Endodermal cell (in vitro differentiated cells): ENCODE results near the gene KRTAP5-9. TPM values are rescaled to one million over a fixed set of nuclear protein-coding genes. Genes with fewer than 3 reads are reported as not detected.
A peak's percentile ranks its signal among the peaks of the same experiment; 100 is the strongest.
"Not testable (repeated sequence)": the region's sequence is repeated elsewhere in the genome, so short reads cannot be mapped to it uniquely, and the experiment has no call there.

Experiments used
- DNase-seq: peaks from one replicate; pipeline ENCODE4 v3.0.0-alpha.2; 2017
- H3K27ac ChIP-seq: 2 replicates; pipeline ENCODE4 v1.5.1; 2013; ENCODE audit warnings: mild to moderate bottlenecking, low read depth, low read length, moderate library complexity
- H3K27me3 ChIP-seq: 2 replicates; pipeline ENCODE4 v1.6.1; 2013; ENCODE audit warnings: mild to moderate bottlenecking, low read length, moderate library complexity; ENCODE audit not compliant: insufficient read depth, control insufficient read depth, poor library complexity, severe bottlenecking
- H3K36me3 ChIP-seq: 2 replicates; pipeline ENCODE4 v1.7.0; 2013; ENCODE audit warnings: mild to moderate bottlenecking, low read length, moderate library complexity; ENCODE audit not compliant: control insufficient read depth, insufficient read depth
- H3K4me1 ChIP-seq: one replicate; pipeline ENCODE4 v1.7.0; 2013; ENCODE audit warnings: low read length; ENCODE audit not compliant: control insufficient read depth, insufficient read depth
- H3K4me3 ChIP-seq: 2 replicates; pipeline ENCODE4 v1.5.1; 2013; ENCODE audit warnings: mild to moderate bottlenecking, low read length, moderate library complexity
- H3K9ac ChIP-seq: 2 replicates; pipeline ENCODE4 v1.6.1; 2013; ENCODE audit warnings: mild to moderate bottlenecking, low read length, moderate library complexity; ENCODE audit not compliant: poor library complexity, severe bottlenecking; ENCODE audit errors: extremely low read depth
- H3K9me3 ChIP-seq: 2 replicates; pipeline ENCODE4 v1.6.1; 2013; ENCODE audit warnings: mild to moderate bottlenecking, low read length, moderate library complexity; ENCODE audit not compliant: control insufficient read depth
- H3K27ac Mint-ChIP-seq: 2 replicates; pipeline ENCODE4 v1.8.0; 2020; ENCODE audit warnings: mixed read lengths
- H3K27me3 Mint-ChIP-seq: 2 replicates; pipeline ENCODE4 v1.8.0; 2021; ENCODE audit warnings: mild to moderate bottlenecking, mixed read lengths; ENCODE audit not compliant: insufficient read depth
- H3K36me3 Mint-ChIP-seq: 2 replicates; pipeline ENCODE4 v1.8.0; 2020; ENCODE audit warnings: low read depth, mixed read lengths
- H3K4me1 Mint-ChIP-seq: 2 replicates; pipeline ENCODE4 v1.8.0; 2020; ENCODE audit warnings: mixed read lengths
- H3K4me3 Mint-ChIP-seq: 2 replicates; pipeline ENCODE4 v1.8.0; 2020; ENCODE audit warnings: mild to moderate bottlenecking, moderate library complexity, mixed read lengths
- H3K9me3 Mint-ChIP-seq: 2 replicates; pipeline ENCODE4 v1.8.0; 2020; ENCODE audit warnings: mild to moderate bottlenecking, mixed read lengths
- WGBS, 2 experiments: methylation state at CpG; one replicate each; pipeline versions ENCODE4 v1.1.5 to v1.1.7; 2013; ENCODE audit warnings: missing lambda C conversion rate in 2 of 2, mixed read lengths in 1 of 2; ENCODE audit not compliant: insufficient coverage in 1 of 2, insufficient read length in 1 of 2; 5-methylcytosine and 5-hydroxymethylcytosine counted together
- total RNA-seq, 2 donors: library from RNA; stranded (reverse); fragmentation: NEBNext Ultra II Directional in 1 of 2; extraction: Animal tissue kit (Norgen Biotek cat#: 25700) in 1 of 2; gene quantifications; 2 replicates in 1 of 2; 3 replicates in 1 of 2; pipeline ENCODE4 v1.2.1, GENCODE V29; 2021
- TF ChIP-seq, protein P1 (sequence below): fragments of 200-600 bp; sonication (generic); conservative IDR thresholded peaks from 2 replicates; pipeline ENCODE4 v1.5.0; 2021; ENCODE audit warnings: antibody characterized with exemption, mild to moderate bottlenecking

The KRTAP5-9 gene
- total RNA-seq, 2 donors from 2014 or later, result 0.31 TPM; not detected in 1

DNA sequence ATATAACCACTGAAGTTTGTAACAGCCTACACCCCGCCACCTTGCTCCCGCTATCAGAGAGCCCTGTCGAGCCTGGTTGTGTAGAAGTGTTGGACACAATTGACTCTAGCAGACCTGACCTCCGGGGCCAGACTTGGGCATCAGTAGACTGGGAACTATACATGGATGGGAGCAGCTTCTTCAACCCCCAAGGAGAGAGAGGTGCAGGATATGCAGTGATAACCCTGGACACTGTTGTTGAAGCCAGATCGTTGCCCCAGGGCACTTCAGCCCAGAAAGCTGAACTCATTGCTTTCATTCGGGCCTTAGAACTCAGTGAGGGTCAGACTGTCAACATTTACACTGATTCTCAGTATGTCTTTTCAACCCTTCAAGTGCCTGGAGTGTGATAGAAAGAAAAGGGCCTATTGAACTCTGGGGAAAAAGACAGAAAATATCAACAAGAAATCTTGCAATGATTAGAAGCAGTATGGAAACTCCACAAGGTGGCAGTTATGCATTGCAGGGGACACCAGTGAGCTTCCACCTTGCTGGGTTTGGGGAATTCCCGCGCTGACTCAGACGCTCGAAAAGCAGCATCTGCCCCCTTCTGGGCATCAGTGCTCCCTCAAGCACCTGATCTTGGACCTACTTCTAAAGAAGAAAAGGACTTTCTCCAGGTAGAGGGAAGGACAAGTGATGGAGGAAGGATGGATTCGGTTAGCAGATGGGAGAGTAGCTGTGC lies 40.8 kb downstream of the KRTAP5-9 start:
- H3K36me3 Mint-ChIP-seq, result not testable (repeated sequence)

DNA sequence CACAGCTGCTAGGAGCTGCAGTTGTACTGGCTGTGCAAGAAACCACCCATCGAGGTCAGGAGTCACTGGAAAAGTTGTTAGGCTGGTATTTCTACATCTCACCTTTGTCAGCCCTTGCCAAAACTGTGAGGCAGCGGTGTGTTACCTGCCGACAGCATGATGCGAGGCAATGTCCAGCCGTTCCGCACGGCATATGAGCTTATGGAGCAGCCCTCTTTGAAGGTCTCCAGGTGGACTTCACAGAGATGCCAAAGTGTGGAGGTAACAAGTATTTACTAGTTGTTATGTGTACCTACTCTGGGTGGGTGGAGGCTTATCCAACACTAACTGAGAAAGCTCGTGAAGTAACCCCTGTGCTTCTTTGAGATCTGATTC lies 41.3 kb downstream of the KRTAP5-9 start:
- not testable (repeated sequence) for H3K36me3 ChIP-seq, H3K4me1 ChIP-seq, H3K27me3 ChIP-seq, DNase-seq, H3K27ac ChIP-seq, H3K4me3 Mint-ChIP-seq, H3K9ac ChIP-seq, H3K36me3 Mint-ChIP-seq, H3K27ac Mint-ChIP-seq, H3K9me3 ChIP-seq, H3K4me3 ChIP-seq, H3K4me1 Mint-ChIP-seq, H3K27me3 Mint-ChIP-seq
- WGBS, 2 experiments, result 71 to 81% methylated on average over 1 to 8 of the region's 8 CpGs
- H3K9me3 Mint-ChIP-seq, result peaks cover 19% of the 10 kb centered on the region

More for the DNA sequence above, 40.8 kb downstream of the KRTAP5-9 start:
- not testable (repeated sequence) for H3K27me3 ChIP-seq, H3K27ac Mint-ChIP-seq, H3K4me3 Mint-ChIP-seq, H3K36me3 ChIP-seq, H3K4me3 ChIP-seq, H3K9me3 ChIP-seq, H3K4me1 ChIP-seq, H3K9ac ChIP-seq, H3K27me3 Mint-ChIP-seq, H3K4me1 Mint-ChIP-seq
- 52 to 60% methylated on average over 7 to 10 of the region's 11 CpGs for WGBS, 2 experiments
- TF ChIP-seq, protein P1, sequence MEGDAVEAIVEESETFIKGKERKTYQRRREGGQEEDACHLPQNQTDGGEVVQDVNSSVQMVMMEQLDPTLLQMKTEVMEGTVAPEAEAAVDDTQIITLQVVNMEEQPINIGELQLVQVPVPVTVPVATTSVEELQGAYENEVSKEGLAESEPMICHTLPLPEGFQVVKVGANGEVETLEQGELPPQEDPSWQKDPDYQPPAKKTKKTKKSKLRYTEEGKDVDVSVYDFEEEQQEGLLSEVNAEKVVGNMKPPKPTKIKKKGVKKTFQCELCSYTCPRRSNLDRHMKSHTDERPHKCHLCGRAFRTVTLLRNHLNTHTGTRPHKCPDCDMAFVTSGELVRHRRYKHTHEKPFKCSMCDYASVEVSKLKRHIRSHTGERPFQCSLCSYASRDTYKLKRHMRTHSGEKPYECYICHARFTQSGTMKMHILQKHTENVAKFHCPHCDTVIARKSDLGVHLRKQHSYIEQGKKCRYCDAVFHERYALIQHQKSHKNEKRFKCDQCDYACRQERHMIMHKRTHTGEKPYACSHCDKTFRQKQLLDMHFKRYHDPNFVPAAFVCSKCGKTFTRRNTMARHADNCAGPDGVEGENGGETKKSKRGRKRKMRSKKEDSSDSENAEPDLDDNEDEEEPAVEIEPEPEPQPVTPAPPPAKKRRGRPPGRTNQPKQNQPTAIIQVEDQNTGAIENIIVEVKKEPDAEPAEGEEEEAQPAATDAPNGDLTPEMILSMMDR, result peak; percentile 70
- H3K9me3 Mint-ChIP-seq, result peaks cover 14% of the 10 kb centered on the region
- peak overlapping the region; percentile 11 for H3K27ac ChIP-seq
- peak; percentile 69 for DNase-seq

Other genes starting within 250 kb of the KRTAP5-9 start
- gene DHCR7, start 100.0 kb upstream of the KRTAP5-9 start, total RNA-seq, result 100 to 1,000 TPM in 1 of 2 donors, 10 to 100 TPM in 1; 87.7 to 130 TPM
- gene NADSYN1, start 95.2 kb upstream of the KRTAP5-9 start, total RNA-seq, result 10 to 100 TPM; 51.9 to 61.6 TPM
- gene KRTAP5-7, start 21.2 kb upstream of the KRTAP5-9 start, total RNA-seq, result not detected
- not detected for gene KRTAP5-8, start 10.4 kb upstream of the KRTAP5-9 start, total RNA-seq
- gene KRTAP5-10, start 17.1 kb downstream of the KRTAP5-9 start, total RNA-seq, result under 1 TPM in 1 of 2 donors, not detected in 1; 0.29 TPM
- gene KRTAP5-11, start 34.5 kb downstream of the KRTAP5-9 start, total RNA-seq, result 1 to 10 TPM; 2.9 to 5.7 TPM